GM12878 (cell line): ENCODE measurements around the gene SETD4. TPM values are rescaled to one million over a fixed set of nuclear protein-coding genes. Genes with fewer than 3 reads are reported as not detected.

Experiments used
- ATAC-seq: fragments of 200-7000 bp; cut with Tn5 transposase; 3 replicates; pipeline ENCODE4 v1.9.1; 2020; ENCODE audit warnings: mild to moderate bottlenecking, moderate library complexity
- BruUV-seq: library from RNA; stranded (reverse); fragments of 400-500 nt; replicated peaks from 2 replicates; lab custom pipeline; 2021; lab: Mats Ljungman, UMichigan
- CTCF ChIA-PET: fragments of 300-600 bp; sonication (Branson Sonifier 250); formaldehyde crosslinking; extraction: SDS; loops from one replicate; lab custom pipeline; 2021; ENCODE audit warnings: inconsistent platforms; lab: Yijun Ruan, JAX
- POLR2A ChIA-PET: fragments of 350-600 bp; formaldehyde crosslinking; extraction: SDS; loops from one replicate; lab custom pipeline; 2021; ENCODE audit warnings: inconsistent platforms; lab: Charles Lee
- RAD21 ChIA-PET: fragments of 300-600 bp; sonication (Branson Sonifier 250); formaldehyde crosslinking; loops from one replicate; lab custom pipeline; 2023; ENCODE audit warnings: antibody characterized with exemption; ENCODE audit not compliant: unreplicated experiment; lab: Charles Lee
- SMC1A ChIA-PET: fragments of 300-600 bp; sonication (Branson Sonifier 250); formaldehyde crosslinking; loops from one replicate; lab custom pipeline; 2023; ENCODE audit not compliant: unreplicated experiment, uncharacterized antibody; lab: Charles Lee
- DNase-seq: peaks from one replicate; pipeline ENCODE4 v3.0.0-alpha.2; 2011; ENCODE audit warnings: low read depth, low spot score
- FAIRE-seq: peaks from 3 replicates; lab custom pipeline; 2011; peaks lifted over from hg19 to GRCh38; lab: Jason Lieb, UNC
- H2AFZ ChIP-seq: 2 replicates; pipeline ENCODE4 v1.6.0; 2011; ENCODE audit warnings: low read depth, low read length, control low read depth; ENCODE audit not compliant: control insufficient read depth
- H3K27ac ChIP-seq: 2 replicates; pipeline ENCODE4 v1.5.1; 2011; ENCODE audit warnings: control low read depth; ENCODE audit not compliant: control insufficient read depth, insufficient read depth
- H3K27me3 ChIP-seq, 2 experiments: replicated peaks in 1 of 2; 2 replicates each; pipeline versions ENCODE4 v1.6.0 to v1.6.1; 2011; ENCODE audit warnings: low read length in 1 of 2; ENCODE audit not compliant: control insufficient read depth in 2 of 2, insufficient read depth in 2 of 2
- H3K36me3 ChIP-seq, 2 experiments: 2 replicates each; pipeline ENCODE4 v1.5.1; 2011; ENCODE audit warnings: low read length in 1 of 2; ENCODE audit not compliant: control insufficient read depth in 2 of 2, insufficient read depth in 2 of 2
- H3K4me1 ChIP-seq: 2 replicates; pipeline ENCODE4 v1.6.1; 2011; ENCODE audit warnings: mild to moderate bottlenecking, low read length, moderate library complexity, mixed read lengths; ENCODE audit not compliant: control insufficient read depth, insufficient read depth
- H3K4me2 ChIP-seq: 2 replicates; pipeline ENCODE4 v1.6.0; 2011; ENCODE audit warnings: control low read depth; ENCODE audit not compliant: control insufficient read depth, insufficient read depth
- H3K4me3 ChIP-seq: fragments of 200-600 bp; sonication (generic); 2 replicates; pipeline ENCODE4 v1.5.1; 2016
- H3K79me2 ChIP-seq: 2 replicates; pipeline ENCODE4 v1.6.0; 2011; ENCODE audit warnings: low read length; ENCODE audit not compliant: control insufficient read depth, insufficient read depth
- H3K9ac ChIP-seq: 2 replicates; pipeline ENCODE4 v1.8.0; 2011; ENCODE audit warnings: low read length, control low read depth, mixed read lengths; ENCODE audit not compliant: control insufficient read depth, insufficient read depth
- H3K9me3 ChIP-seq: replicated peaks from 3 replicates; pipeline ENCODE4 v1.5.1; 2011; ENCODE audit warnings: mild to moderate bottlenecking, low read length; ENCODE audit not compliant: control insufficient read depth, insufficient read depth
- H4K20me1 ChIP-seq: 2 replicates; pipeline ENCODE4 v1.6.0; 2011; ENCODE audit not compliant: control insufficient read depth, insufficient read depth
- ASH2L ChIP-seq: fragments of 300-600, 200-600 bp; sonication (generic); IDR thresholded peaks from 2 replicates; pipeline ENCODE4 v1.6.1; 2017; ENCODE audit warnings: low read depth, mild to moderate bottlenecking, borderline replicate concordance
- ATF7 ChIP-seq: fragments of 450-650 bp; IDR thresholded peaks from 2 replicates; pipeline ENCODE4 v1.6.1; 2016; ENCODE audit warnings: low read depth, mild to moderate bottlenecking
- ETV6 ChIP-seq, 2 experiments: fragments of 450-650 bp in 1 of 2; IDR thresholded peaks in 1 of 2; conservative IDR thresholded peaks in 1 of 2; 2 replicates each; pipeline ENCODE4 v1.6.1; 2014; ENCODE audit warnings: antibody characterized with exemption in 1 of 2, borderline replicate concordance in 1 of 2, low read depth in 1 of 2, mild to moderate bottlenecking in 1 of 2, moderate library complexity in 1 of 2
- IKZF1 ChIP-seq: fragments of 450-650 bp; conservative IDR thresholded peaks from 2 replicates; pipeline ENCODE4 v1.6.1; 2017; ENCODE audit warnings: antibody characterized with exemption, mild to moderate bottlenecking
- IKZF2 ChIP-seq, 2 experiments: fragments of 450-650 bp; IDR thresholded peaks; 2 replicates each; pipeline ENCODE4 v1.6.1; 2017; ENCODE audit warnings: mild to moderate bottlenecking in 2 of 2, moderate library complexity in 2 of 2
- JUNB ChIP-seq: IDR thresholded peaks from 2 replicates; pipeline ENCODE4 v1.6.1; 2016; ENCODE audit warnings: antibody characterized with exemption, mild to moderate bottlenecking
- MEF2A ChIP-seq: IDR thresholded peaks from 2 replicates; pipeline ENCODE4 v1.6.1; 2011; ENCODE audit warnings: low read depth, mild to moderate bottlenecking, low read length, moderate library complexity; ENCODE audit not compliant: insufficient read depth
- MEF2B ChIP-seq: fragments of 450-650 bp; IDR thresholded peaks from 2 replicates; pipeline ENCODE4 v1.6.1; 2018; ENCODE audit warnings: mild to moderate bottlenecking, moderate library complexity; ENCODE audit not compliant: partially characterized antibody, poor library complexity, severe bottlenecking
- MTA2 ChIP-seq: fragments of 450-650 bp; IDR thresholded peaks from 2 replicates; pipeline ENCODE4 v1.6.1; 2016; ENCODE audit warnings: low read depth, mild to moderate bottlenecking, moderate library complexity
- NBN ChIP-seq: fragments of 450-650 bp; IDR thresholded peaks from 2 replicates; pipeline ENCODE4 v1.6.1; 2016
- NFIC ChIP-seq: IDR thresholded peaks from 2 replicates; pipeline ENCODE4 v1.6.1; 2012; ENCODE audit warnings: low read depth, mild to moderate bottlenecking, inconsistent platforms, low read length, moderate library complexity
- NRF1 ChIP-seq: conservative IDR thresholded peaks from 2 replicates; pipeline ENCODE4 v1.6.1; 2011; ENCODE audit warnings: mild to moderate bottlenecking, low read depth, low read length, improper control_type of control experiment
- RUNX3 ChIP-seq: IDR thresholded peaks from 2 replicates; pipeline ENCODE4 v1.6.1; 2012; ENCODE audit warnings: low read length, inconsistent platforms
- SREBF1 ChIP-seq: IDR thresholded peaks from 2 replicates; pipeline ENCODE4 v1.6.1; 2012; ENCODE audit warnings: mild to moderate bottlenecking, low read length
- YY1 ChIP-seq: IDR thresholded peaks from 2 replicates; pipeline ENCODE4 v1.6.1; 2011; ENCODE audit warnings: low read depth, mild to moderate bottlenecking, low read length
- WGBS: methylation state at CpG from one replicate; pipeline ENCODE4 v1.1.6; 2016; ENCODE audit warnings: low lambda C conversion rate; ENCODE audit not compliant: insufficient replicate concordance, insufficient coverage; ENCODE audit errors: missing lambda C conversion rate; 5-methylcytosine and 5-hydroxymethylcytosine counted together
- in situ Hi-C: fragments of 300-500 bp; cut with MboI; formaldehyde crosslinking; loops from 9 replicates; pipeline ENCODE4 v1.14.3; 2018; ENCODE audit warnings: mixed read lengths
- intact Hi-C: fragments of 100-400 bp; cut with micrococcal nuclease; formaldehyde crosslinking; loops from one replicate; pipeline ENCODE4 v1.14.2; 2022; ENCODE audit not compliant: unreplicated experiment
- polyA plus RNA-seq, 11 experiments: library from polyadenylated mRNA; depleted of rRNA in 4 of 11; unstranded in 6 of 11; stranded (reverse) in 5 of 11; fragments of >200 nt; fragmentation: Nextera tagmentation in 4 of 11; fragmentation: Illumina TruSeq in 1 of 11; extraction: Ambion mirVana in 4 of 11; extraction: Trizol in 1 of 11; gene quantifications; 1 replicate in 1 of 11; 2 replicates in 10 of 11; pipeline versions ENCODE4 v1.2.1 to v1.2.3, GENCODE V29; 2011 to 2016; ENCODE audit warnings: inconsistent platforms in 2 of 11, missing spikeins in 2 of 11, low read depth in 1 of 11
- total RNA-seq, 4 experiments: library from RNA; depleted of rRNA in 3 of 4; stranded (reverse); fragments of >200 nt in 3 of 4; fragmentation: Illumina TruSeq in 1 of 4; extraction: Trizol in 1 of 4; gene quantifications; 2 replicates each; pipeline versions ENCODE4 v1.2.1 to v1.2.3, GENCODE V29; 2013 to 2021
- TF ChIP-seq, protein P1 (sequence below): fragments of 450-650 bp; IDR thresholded peaks from 2 replicates; pipeline ENCODE4 v1.6.1; 2016; ENCODE audit warnings: mild to moderate bottlenecking

SETD4 gene
- total and polyA plus RNA-seq, 10 of the 15 experiments (the other 5 are each of a cell fraction or from before 2014, with no cell fraction given): 10.3 to 37.0 (median 18.6) TPM

- H3K4me2 ChIP-seq: no peak overlapping the region
- SMC1A ChIA-PET: no interaction called here
- ATAC-seq: no peak
- no peak overlapping the region for H3K9ac ChIP-seq
- peaks cover 4% of the 10 kb centered on the region; the same call in 1 of the 2 replicates for H3K4me1 ChIP-seq
- CTCF ChIA-PET: interaction anchor here (0.9 kb wide), 2 partner anchors 38 to 69 kb away, joined by 3 to 4 read pairs; no protein-coding TSS in a partner anchor
- no peaks in the 10 kb centered on the region for H4K20me1 ChIP-seq
- WGBS: 0% methylated on average over 2 of the region's 2 CpGs
- no peaks in the 10 kb centered on the region for H3K27me3 ChIP-seq
- peaks cover 10% of the 10 kb centered on the region; the same call in 2 of the 3 replicates for H3K9me3 ChIP-seq
- POLR2A ChIA-PET: no interaction called here
- DNase-seq: no peak
- no peaks in the 10 kb centered on the region for H3K36me3 ChIP-seq
- FAIRE-seq: no peak
- no peak overlapping the region for H2AFZ ChIP-seq
- RAD21 ChIA-PET: interaction anchor here (0.7 kb wide), 1 partner anchor 16 kb away, joined by 3 read pairs; no protein-coding TSS in a partner anchor
- no peak overlapping the region for H3K4me3 ChIP-seq
- no peak overlapping the region for H3K27ac ChIP-seq
- intact Hi-C loops: loop anchor here (2.0 kb wide), 1 partner anchor 37 kb away; the partner anchor contains the start of gene SETD4
- no peaks in the 10 kb centered on the region for H3K79me2 ChIP-seq
- TF ChIP-seq NBN (0 out of 2 replicates have a peak, but pooled peaks have one; percentile 2), NRF1 (no peak), MTA2 (peak; percentile 18; the same call in 1 of the 2 replicates)
- BruUV-seq: no TSS peak
- in situ Hi-C loops: no loop called here
These were observed 37.8 kb upstream of the SETD4 start for GRCh38 chr21:36098182-36098532.

DNA sequence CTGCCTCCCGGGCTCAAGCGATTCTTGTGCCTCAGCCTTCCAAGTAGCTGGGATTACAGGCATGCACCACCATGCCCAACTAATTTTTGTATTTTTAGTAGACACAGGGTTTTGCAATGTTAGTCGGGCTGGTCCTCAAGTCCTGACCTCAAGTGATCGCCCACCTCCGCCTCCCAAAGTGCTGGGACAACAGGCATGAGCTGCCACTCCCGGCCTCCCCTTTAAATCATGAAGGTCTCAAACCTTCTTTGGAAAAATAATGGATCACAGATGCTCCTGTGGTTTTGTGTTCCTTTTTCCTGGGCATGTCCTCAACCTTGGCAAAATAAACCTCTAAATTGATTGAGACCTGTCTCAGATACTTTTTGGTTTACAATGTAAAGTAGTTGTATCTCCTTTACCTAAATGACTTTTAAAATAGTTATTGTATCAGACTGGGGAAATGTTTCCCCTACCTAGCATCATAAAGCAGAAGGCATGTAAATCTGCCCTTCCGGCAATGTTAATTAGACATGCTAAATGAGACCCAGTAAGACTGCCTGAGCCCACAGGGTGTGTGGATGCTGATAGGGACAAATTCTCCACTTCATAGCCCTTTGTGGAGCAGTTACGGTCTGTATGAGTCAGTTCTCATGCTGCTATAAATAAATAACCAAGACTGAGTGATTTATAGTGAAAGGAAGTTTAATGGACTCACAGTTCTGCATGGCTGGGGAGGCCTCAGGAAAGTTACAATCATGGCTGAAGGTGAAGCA is 37.3 kb upstream of the SETD4 start:
- in situ Hi-C loops (no loop called here), intact Hi-C loops (loop anchor here (2.0 kb wide), 1 partner anchor 37 kb away; the partner anchor contains the start of gene SETD4)
- CTCF ChIA-PET: interaction anchor here (0.6 to 0.9 kb wide), 2 partner anchors 14 to 38 kb away, joined by 4 read pairs; no protein-coding TSS in a partner anchor
- Histone ChIP-seq H3K4me3 (no peak overlapping the region), H3K4me2 (no peak overlapping the region), H3K9ac (no peak overlapping the region), H3K79me2 (no peaks in the 10 kb centered on the region), H4K20me1 (no peaks in the 10 kb centered on the region), H3K9me3 (peaks cover 12% of the 10 kb centered on the region; the same call in 2 of the 3 replicates), H3K27me3 (no peaks in the 10 kb centered on the region), H3K27ac (no peak overlapping the region), H3K4me1 (peaks cover 4% of the 10 kb centered on the region; the same call in 1 of the 2 replicates), H2AFZ (no peak overlapping the region), H3K36me3 (no peaks in the 10 kb centered on the region)
- 62% methylated on average over 8 of the region's 8 CpGs for WGBS
- ATAC-seq (peak; percentile 96), DNase-seq (peak; percentile 55), FAIRE-seq (no peak)
- RAD21 ChIA-PET: no interaction called here
- BruUV-seq: no TSS peak
- SMC1A ChIA-PET: interaction anchor here (1.0 to 1.4 kb wide), 2 partner anchors 16 to 28 kb away, joined by 3 to 4 read pairs; partner anchors contain the start of gene CBR1
- POLR2A ChIA-PET: no interaction called here
- TF ChIP-seq NBN (peak; percentile 38; the same call in 1 of the 2 replicates), NFIC (peak; percentile 58; the same call in 1 of the 2 replicates), ASH2L (no peak), IKZF1 (peak; percentile 50), MEF2A (peak; percentile 88), RUNX3 (peak; percentile 59; the same call in 1 of the 2 replicates), MEF2B (peak; percentile 82), ATF7 (peak; percentile 52; the same call in 1 of the 2 replicates), IKZF2 (IDR thresholded peaks at IDR 0.05) (peak; percentile 54 to 62; a peak in 2 of 4 replicates), SREBF1 (no peak), JUNB (peak; percentile 72), MTA2 (peak; percentile 87), ETV6 (conservative IDR thresholded peaks at IDR 0.05 in 1 of 2, IDR thresholded peaks at IDR 0.05 in 1 of 2; ENCODE audit: borderline replicate concordance in 1 of 2, low read depth in 1 of 2) (peak in 1 of 2 experiments; percentile 14; a peak in 1 of 4 replicates), YY1 (peak; percentile 50; the same call in 1 of the 2 replicates)
- TF ChIP-seq, protein P1, sequence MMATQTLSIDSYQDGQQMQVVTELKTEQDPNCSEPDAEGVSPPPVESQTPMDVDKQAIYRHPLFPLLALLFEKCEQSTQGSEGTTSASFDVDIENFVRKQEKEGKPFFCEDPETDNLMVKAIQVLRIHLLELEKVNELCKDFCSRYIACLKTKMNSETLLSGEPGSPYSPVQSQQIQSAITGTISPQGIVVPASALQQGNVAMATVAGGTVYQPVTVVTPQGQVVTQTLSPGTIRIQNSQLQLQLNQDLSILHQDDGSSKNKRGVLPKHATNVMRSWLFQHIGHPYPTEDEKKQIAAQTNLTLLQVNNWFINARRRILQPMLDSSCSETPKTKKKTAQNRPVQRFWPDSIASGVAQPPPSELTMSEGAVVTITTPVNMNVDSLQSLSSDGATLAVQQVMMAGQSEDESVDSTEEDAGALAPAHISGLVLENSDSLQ: peak; percentile 27; the same call in 1 of the 2 replicates
